GM21737 (cell line): ENCODE measurements around the gene SIKE1.
A peak's percentile ranks its signal among the peaks of the same experiment; 100 is the strongest.
"Not testable (repeated sequence)": the region's sequence is repeated elsewhere in the genome, so short reads cannot be mapped to it uniquely, and the experiment has no call there.

Experiments
- ATAC-seq: cut with Tn5 transposase; IDR thresholded peaks from one replicate; pipeline ENCODE4 v1.9.1; 2021; ENCODE audit warnings: mild to moderate bottlenecking, moderate library complexity; ENCODE audit not compliant: unreplicated experiment

The SIKE1 gene

GRCh38 chr1:114756009-114756892 lies 24.2 kb downstream of the SIKE1 start:
- ATAC-seq, result peak; percentile 30

GRCh38 chr1:114755006-114755931 lies 25.2 kb downstream of the SIKE1 start:
- ATAC-seq, result no peak

- ATAC-seq, result not testable (repeated sequence)
Observed at GRCh38 chr1:114753702-114754101, 26.8 kb downstream of the SIKE1 start.

GRCh38 chr1:114753143-114753542 lies 27.3 kb downstream of the SIKE1 start:
- no peak for ATAC-seq

GRCh38 chr1:114750780-114751179 lies 29.7 kb downstream of the SIKE1 start:
- ATAC-seq, result no peak

- no peak for ATAC-seq
Observed at GRCh38 chr1:114749835-114750234, 30.6 kb downstream of the SIKE1 start.

- ATAC-seq, result no peak
Observed at GRCh38 chr1:114746450-114747121, 33.9 kb downstream of the SIKE1 start.

GRCh38 chr1:114745291-114745690 lies 35.2 kb downstream of the SIKE1 start:
- ATAC-seq, result no peak

- no peak for ATAC-seq
Observed at GRCh38 chr1:114741963-114742746, 38.3 kb downstream of the SIKE1 start.

- no peak for ATAC-seq
Observed at GRCh38 chr1:114740331-114740730, 40.2 kb downstream of the SIKE1 start.

GRCh38 chr1:114737314-114737849 lies 43.1 kb downstream of the SIKE1 start:
- no peak for ATAC-seq

- no peak for ATAC-seq
Observed at GRCh38 chr1:114735479-114735878, 45.0 kb downstream of the SIKE1 start.

- ATAC-seq, result no peak
Observed at GRCh38 chr1:114729782-114730181, 50.7 kb downstream of the SIKE1 start.

- no peak for ATAC-seq
Observed at GRCh38 chr1:114728553-114728952, 51.9 kb downstream of the SIKE1 start.

- ATAC-seq, result no peak
Observed at GRCh38 chr1:114725230-114725629, 55.3 kb downstream of the SIKE1 start.

GRCh38 chr1:114723915-114724314 lies 56.6 kb downstream of the SIKE1 start:
- no peak for ATAC-seq

- no peak for ATAC-seq
Observed at GRCh38 chr1:114723457-114723856, 57.0 kb downstream of the SIKE1 start.

- no peak for ATAC-seq
Observed at GRCh38 chr1:114720492-114720891, 60.0 kb downstream of the SIKE1 start.
